ENCODE results near the gene SLC20A1. TPM values are rescaled to one million over a fixed set of nuclear protein-coding genes. Genes with fewer than 3 reads are reported as not detected.

SLC20A1 gene
- total and polyA plus RNA-seq, 4 donors, result 26.2 to 51.4 (median 38.6) TPM

DNA sequence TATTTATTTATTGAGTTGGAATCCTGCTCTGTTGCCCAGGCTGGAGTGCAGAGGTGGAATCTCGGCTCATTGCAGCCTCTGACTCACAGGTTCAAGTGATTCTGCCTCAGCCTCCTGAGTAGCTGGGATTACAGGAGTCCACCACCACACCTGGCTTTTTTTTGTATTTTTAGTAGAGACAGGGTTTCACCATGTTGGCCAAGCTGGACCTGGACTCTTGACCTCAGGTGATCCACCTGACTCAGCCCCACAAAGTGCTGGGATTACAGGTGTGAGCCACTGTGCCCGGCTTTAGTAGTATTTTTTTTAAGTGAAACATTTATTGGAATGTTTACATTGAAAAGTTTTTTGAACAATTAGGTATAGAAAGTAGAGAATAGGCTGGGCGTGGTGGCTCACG, 23.9 kb downstream of the SLC20A1 start:
- Histone ChIP-seq H3K4me3 (no peak overlapping the region), H3K9me3 (ENCODE audit: control insufficient read depth in 4 of 4, insufficient read depth in 3 of 4, low read length in 3 of 4) (no peaks in the 10 kb centered on the region), H3K9ac (ENCODE audit: insufficient read depth in 1 of 2, low read length in 2 of 2) (no peak overlapping the region), H3K4me1 (ENCODE audit: control insufficient read depth in 5 of 5, insufficient read depth in 5 of 5, low read length in 5 of 5) (peaks cover 0 to 1% (median 0%) of the 10 kb centered on the region in 5 donors), H3K27me3 (ENCODE audit: control insufficient read depth in 3 of 3, insufficient read depth in 3 of 3, low read length in 2 of 3) (no peaks in the 10 kb centered on the region), H3K36me3 (ENCODE audit: control insufficient read depth in 4 of 4, insufficient read depth in 4 of 4, low read length in 4 of 4) (peaks cover 0 to 5% (median under 1%) of the 10 kb centered on the region in 4 donors), H3K27ac (ENCODE audit: low read depth in 1 of 2, low read length in 1 of 2) (no peak overlapping the region)
- ATAC-seq (ENCODE audit: insufficient read depth, low FRiP score), result no peak
- 89 to 95% methylated on average over 4 of the region's 4 CpGs for WGBS, 2 donors
- TF ChIP-seq, protein P1, sequence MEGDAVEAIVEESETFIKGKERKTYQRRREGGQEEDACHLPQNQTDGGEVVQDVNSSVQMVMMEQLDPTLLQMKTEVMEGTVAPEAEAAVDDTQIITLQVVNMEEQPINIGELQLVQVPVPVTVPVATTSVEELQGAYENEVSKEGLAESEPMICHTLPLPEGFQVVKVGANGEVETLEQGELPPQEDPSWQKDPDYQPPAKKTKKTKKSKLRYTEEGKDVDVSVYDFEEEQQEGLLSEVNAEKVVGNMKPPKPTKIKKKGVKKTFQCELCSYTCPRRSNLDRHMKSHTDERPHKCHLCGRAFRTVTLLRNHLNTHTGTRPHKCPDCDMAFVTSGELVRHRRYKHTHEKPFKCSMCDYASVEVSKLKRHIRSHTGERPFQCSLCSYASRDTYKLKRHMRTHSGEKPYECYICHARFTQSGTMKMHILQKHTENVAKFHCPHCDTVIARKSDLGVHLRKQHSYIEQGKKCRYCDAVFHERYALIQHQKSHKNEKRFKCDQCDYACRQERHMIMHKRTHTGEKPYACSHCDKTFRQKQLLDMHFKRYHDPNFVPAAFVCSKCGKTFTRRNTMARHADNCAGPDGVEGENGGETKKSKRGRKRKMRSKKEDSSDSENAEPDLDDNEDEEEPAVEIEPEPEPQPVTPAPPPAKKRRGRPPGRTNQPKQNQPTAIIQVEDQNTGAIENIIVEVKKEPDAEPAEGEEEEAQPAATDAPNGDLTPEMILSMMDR (IDR thresholded peaks at IDR 0.05; ENCODE audit: control extremely low read depth, extremely low read depth), result no peak
- DNase-seq, result no peak

DNA sequence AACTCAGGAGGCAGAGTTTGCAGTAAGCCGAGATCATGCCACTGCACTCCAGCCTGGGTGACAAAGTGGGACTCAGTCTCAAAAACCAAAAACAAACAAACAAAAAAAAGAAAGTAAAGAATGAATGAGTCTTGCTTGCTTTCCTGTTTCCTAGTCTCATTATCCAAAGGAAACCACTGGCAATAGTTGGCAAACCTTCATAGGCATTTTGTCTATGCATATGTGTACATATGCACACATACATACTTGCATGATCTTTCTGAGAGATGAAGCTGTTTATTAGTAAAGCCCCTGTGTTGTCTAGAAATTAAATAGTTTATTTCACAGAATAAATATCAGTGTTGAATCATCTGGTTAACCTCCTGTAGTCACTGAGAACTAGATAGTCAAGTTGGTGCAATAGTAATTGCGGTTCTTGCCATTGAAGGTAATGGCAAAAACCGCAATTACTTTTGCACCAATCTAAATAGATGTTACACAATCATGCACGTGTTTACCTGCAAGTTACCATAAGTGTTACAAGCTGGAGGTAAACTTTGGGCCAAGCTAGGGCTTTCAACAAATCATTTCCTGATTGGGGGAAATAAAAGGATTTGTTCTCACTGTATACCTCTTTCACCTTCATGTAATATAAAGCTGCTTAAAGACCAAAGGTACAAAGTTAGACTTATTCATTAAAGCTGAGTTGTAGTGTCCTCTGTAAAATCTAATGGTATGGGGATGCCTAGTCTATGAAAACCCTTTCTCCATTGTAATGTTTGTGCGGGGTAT, 24.7 kb downstream of the SLC20A1 start:
- DNase-seq (no peak), ATAC-seq (ENCODE audit: insufficient read depth, low FRiP score) (no peak)
- no peaks in the 10 kb centered on the region for H3K27me3 ChIP-seq (ENCODE audit: control insufficient read depth in 3 of 3, insufficient read depth in 3 of 3, low read length in 2 of 3)
- H3K9ac ChIP-seq (ENCODE audit: insufficient read depth in 1 of 2, low read length in 2 of 2), result no peak overlapping the region
- 75 to 76% methylated on average over 5 of the region's 5 CpGs for WGBS, 2 donors
- TF ChIP-seq, protein P1 (IDR thresholded peaks at IDR 0.05; ENCODE audit: control extremely low read depth, extremely low read depth), result no peak
- H3K9me3 ChIP-seq (ENCODE audit: control insufficient read depth in 4 of 4, insufficient read depth in 3 of 4, low read length in 3 of 4), result no peaks in the 10 kb centered on the region
- peaks cover 0 to 5% (median 0%) of the 10 kb centered on the region in 5 donors for H3K4me1 ChIP-seq (ENCODE audit: control insufficient read depth in 5 of 5, insufficient read depth in 5 of 5, low read length in 5 of 5)
- H3K27ac ChIP-seq (ENCODE audit: low read depth in 1 of 2, low read length in 1 of 2), result no peak overlapping the region
- no peaks in the 10 kb centered on the region for H3K36me3 ChIP-seq (ENCODE audit: control insufficient read depth in 4 of 4, insufficient read depth in 4 of 4, low read length in 4 of 4)
- H3K4me3 ChIP-seq, result no peak overlapping the region

DNA sequence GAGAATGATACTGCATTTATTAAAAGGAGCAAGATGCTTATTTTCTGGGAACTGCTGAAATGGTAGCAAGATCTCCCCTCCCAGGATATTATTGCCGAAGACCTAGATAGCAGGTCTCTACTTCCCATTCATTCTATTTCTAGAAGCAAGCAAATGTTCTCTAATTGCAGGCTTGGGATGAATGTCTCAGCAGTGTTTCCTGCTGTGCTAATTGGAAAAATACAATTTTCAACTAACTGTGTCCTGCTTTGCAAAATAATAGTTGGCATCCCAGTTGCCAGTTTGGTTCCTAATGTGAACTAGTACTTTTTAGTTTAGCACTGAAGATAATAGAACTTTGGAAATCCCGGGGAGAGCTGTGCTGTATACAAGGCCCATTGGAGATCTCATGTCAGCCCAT, 26.1 kb downstream of the SLC20A1 start:
- H3K4me1 ChIP-seq (ENCODE audit: control insufficient read depth in 5 of 5, insufficient read depth in 5 of 5, low read length in 5 of 5), result peaks cover 0 to 5% (median 0%) of the 10 kb centered on the region in 5 donors
- 80 to 84% methylated on average over 2 of the region's 2 CpGs for WGBS, 2 donors
- H3K9ac ChIP-seq (ENCODE audit: insufficient read depth in 1 of 2, low read length in 2 of 2), result no peak overlapping the region
- DNase-seq (no peak), ATAC-seq (ENCODE audit: insufficient read depth, low FRiP score) (no peak)
- no peaks in the 10 kb centered on the region for H3K27me3 ChIP-seq (ENCODE audit: control insufficient read depth in 3 of 3, insufficient read depth in 3 of 3, low read length in 2 of 3)
- H3K9me3 ChIP-seq (ENCODE audit: control insufficient read depth in 4 of 4, insufficient read depth in 3 of 4, low read length in 3 of 4), result no peaks in the 10 kb centered on the region
- no peak overlapping the region for H3K4me3 ChIP-seq
- H3K36me3 ChIP-seq (ENCODE audit: control insufficient read depth in 4 of 4, insufficient read depth in 4 of 4, low read length in 4 of 4), result no peaks in the 10 kb centered on the region
- TF ChIP-seq, protein P1 (IDR thresholded peaks at IDR 0.05; ENCODE audit: control extremely low read depth, extremely low read depth), result no peak
- H3K27ac ChIP-seq (ENCODE audit: low read depth in 1 of 2, low read length in 1 of 2), result no peak overlapping the region
